Stromal cell of bone marrow (primary cell): ENCODE data around the gene TASL.
"Not testable (repeated sequence)": the region's sequence is repeated elsewhere in the genome, so short reads cannot be mapped to it uniquely, and the experiment has no call there.

Experiments used
- DNase-seq: peaks from one replicate; pipeline ENCODE4 v3.0.0-alpha.2; 2012; ENCODE audit warnings: low read depth

Gene TASL

GRCh38 chrX:30576881-30577280 lies 685 bp downstream of the TASL start:
- no peak for DNase-seq

GRCh38 chrX:30573125-30573524 lies 4.4 kb downstream of the TASL start:
- DNase-seq: no peak

- DNase-seq: no peak
Measured at GRCh38 chrX:30572678-30573077, 4.9 kb downstream of the TASL start.

- no peak for DNase-seq
Measured at GRCh38 chrX:30572004-30572403, 5.6 kb downstream of the TASL start.

GRCh38 chrX:30570505-30570904 lies 7.1 kb downstream of the TASL start:
- DNase-seq: peak; percentile 5

GRCh38 chrX:30568136-30568535 lies 9.4 kb downstream of the TASL start:
- no peak for DNase-seq

GRCh38 chrX:30563070-30563469 lies 14.5 kb downstream of the TASL start:
- not testable (repeated sequence) for DNase-seq

GRCh38 chrX:30561191-30561590 lies 16.4 kb downstream of the TASL start:
- DNase-seq: no peak

GRCh38 chrX:30538271-30538670 lies 39.3 kb downstream of the TASL start:
- DNase-seq: no peak

GRCh38 chrX:30533835-30534234 lies 43.7 kb downstream of the TASL start:
- no peak for DNase-seq

- peak; percentile 3 for DNase-seq
Measured at GRCh38 chrX:30533266-30533665, 44.3 kb downstream of the TASL start.

GRCh38 chrX:30530606-30531005 lies 47.0 kb downstream of the TASL start:
- DNase-seq: peak; percentile 17

GRCh38 chrX:30525732-30526131 lies 51.8 kb downstream of the TASL start:
- no peak for DNase-seq

GRCh38 chrX:30521440-30522182 lies 56.0 kb downstream of the TASL start:
- peak; percentile 31 for DNase-seq

- no peak for DNase-seq
Measured at GRCh38 chrX:30513284-30513683, 64.3 kb downstream of the TASL start.
